A204.1 (cell line): Measurements from ENCODE around the gene WDR36.
"Not testable (repeated sequence)": the region's sequence is repeated elsewhere in the genome, so short reads cannot be mapped to it uniquely, and the experiment has no call there.

Experiments
- FAIRE-seq: peaks from 2 replicates; lab custom pipeline; 2012; peaks lifted over from hg19 to GRCh38; lab: Jason Lieb, UNC

The WDR36 gene

GRCh38 chr5:111138096-111138495 lies 45.9 kb downstream of the WDR36 start:
- FAIRE-seq, result no peak

DNA sequence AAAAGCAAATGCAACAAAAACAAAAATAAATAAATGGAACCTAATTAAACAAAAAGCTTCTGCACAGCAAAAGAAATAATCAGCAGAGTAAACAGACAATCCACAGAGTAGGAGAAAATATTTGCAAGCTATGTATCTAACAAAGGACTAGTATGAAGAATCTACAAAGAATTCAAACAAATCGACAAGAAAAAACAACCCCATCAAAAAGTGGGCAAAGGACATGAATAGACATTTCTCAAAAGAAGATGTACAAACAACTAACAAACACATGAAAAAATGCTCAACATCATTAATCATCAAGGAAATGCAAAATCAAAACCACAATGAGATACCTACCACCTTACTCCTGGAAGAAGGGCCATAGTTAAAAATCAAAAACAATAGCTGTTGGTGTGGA lies 49.3 kb downstream of the WDR36 start:
- FAIRE-seq, result not testable (repeated sequence)

GRCh38 chr5:111142932-111143331 lies 50.8 kb downstream of the WDR36 start:
- no peak for FAIRE-seq

- FAIRE-seq, result no peak
Measured at GRCh38 chr5:111143910-111144309, 51.8 kb downstream of the WDR36 start.

GRCh38 chr5:111144352-111144930 lies 52.3 kb downstream of the WDR36 start:
- no peak for FAIRE-seq

GRCh38 chr5:111146053-111146452 lies 53.9 kb downstream of the WDR36 start:
- FAIRE-seq, result no peak

DNA sequence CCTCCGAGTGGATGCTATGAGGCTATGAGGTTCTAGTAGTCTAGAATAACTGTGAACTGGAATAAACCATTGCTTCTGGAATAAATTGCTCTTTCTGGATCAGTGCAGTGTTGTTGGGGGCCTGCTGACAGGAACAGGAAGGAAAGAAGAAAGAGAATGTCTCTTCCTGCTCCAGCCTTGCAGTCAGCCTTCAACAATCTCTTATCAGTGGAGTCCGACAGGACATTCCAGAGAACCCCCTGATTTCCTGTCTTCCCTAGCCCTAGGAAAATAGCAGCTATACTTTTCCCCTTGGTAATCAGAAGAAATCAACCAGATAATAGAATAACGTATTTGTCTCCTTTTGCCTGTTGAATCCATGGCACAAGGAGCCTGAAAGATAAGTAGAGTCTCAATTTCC lies 55.4 kb downstream of the WDR36 start:
- no peak for FAIRE-seq

GRCh38 chr5:111151998-111152397 lies 59.9 kb downstream of the WDR36 start:
- no peak for FAIRE-seq

- FAIRE-seq, result no peak
Measured at GRCh38 chr5:111153483-111153882, 61.3 kb downstream of the WDR36 start.

- FAIRE-seq, result no peak
Measured at GRCh38 chr5:111153945-111154344, 61.8 kb downstream of the WDR36 start.

- FAIRE-seq, result peak; percentile 66
Measured at GRCh38 chr5:111158105-111158744, 66.1 kb downstream of the WDR36 start.

GRCh38 chr5:111159845-111160244 lies 67.7 kb downstream of the WDR36 start:
- FAIRE-seq, result no peak

DNA sequence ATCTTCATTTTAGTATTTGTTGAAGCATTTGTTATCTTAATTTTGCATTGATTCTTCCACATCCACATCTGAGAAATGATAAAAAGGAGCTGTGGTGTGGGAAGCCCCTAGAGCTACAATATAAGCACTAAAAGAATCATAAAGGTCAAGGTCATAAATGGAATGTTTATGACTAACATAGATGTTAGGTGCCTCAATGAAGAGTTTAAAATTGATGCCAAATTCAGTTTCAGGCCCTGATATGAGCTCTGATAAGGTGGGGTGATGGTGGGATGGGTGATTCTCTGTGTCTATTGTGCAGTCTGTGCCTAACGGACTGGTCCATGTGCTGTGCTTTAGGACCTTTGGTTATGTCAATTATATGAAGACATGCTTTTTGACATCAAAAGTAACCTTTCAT lies 70.9 kb downstream of the WDR36 start:
- no peak for FAIRE-seq

DNA sequence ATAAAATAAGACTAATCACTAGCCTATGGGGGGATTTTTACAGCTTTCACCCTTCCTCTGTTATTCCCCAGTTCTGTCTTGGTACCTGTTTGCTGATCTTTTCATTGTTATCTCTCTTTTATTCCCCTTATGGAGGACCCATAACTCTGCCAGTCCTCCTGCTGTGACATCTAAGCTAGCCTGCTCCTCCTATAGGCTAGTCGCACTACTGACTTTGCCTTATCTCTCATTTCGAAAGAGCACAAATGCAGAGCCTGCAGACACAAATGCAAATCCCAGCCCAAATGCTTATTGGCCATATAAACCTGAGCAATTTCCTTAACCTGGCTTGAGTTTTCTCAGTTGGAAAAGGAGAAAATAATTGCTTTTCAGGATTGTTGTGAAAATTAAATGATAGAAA lies 72.9 kb downstream of the WDR36 start:
- FAIRE-seq, result no peak

DNA sequence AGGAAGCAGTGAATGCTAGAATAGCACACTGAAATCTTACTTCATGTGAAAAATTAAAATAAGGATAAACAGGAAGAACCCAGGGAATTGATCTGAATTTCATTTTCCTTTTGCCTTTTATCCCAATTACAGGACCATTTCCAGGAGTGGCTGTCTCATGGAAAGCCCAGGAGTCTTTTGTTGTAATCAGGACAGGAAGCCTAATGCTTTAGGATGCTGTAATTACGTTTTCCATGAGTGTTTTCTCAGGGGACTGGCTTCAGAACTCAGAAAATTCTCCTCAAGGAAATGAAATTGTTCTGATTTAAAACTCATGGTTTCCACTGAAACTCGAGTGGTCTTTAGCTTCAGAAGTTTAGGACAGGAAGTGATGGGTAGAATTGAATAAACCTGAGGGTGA lies 75.4 kb downstream of the WDR36 start:
- FAIRE-seq, result no peak

DNA sequence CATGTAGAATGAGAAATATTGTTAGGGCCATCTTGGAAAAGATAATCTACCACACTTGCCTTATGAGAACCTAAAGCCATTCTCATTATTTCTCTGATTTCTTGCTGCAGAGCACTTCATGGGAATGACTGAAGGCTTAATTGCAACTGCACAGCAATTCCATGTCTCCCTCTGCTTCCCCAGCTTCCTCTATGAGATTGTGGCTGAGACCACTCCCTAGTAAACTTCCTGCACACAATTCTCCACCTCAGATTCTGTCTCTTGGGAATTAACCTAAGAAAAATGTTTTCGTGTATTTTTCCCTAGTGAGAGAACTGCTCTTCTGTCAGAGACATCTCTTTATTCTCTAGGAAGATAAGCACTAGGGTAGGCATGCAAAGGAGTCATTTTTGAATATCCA lies 76.5 kb downstream of the WDR36 start:
- no peak for FAIRE-seq

GRCh38 chr5:111169269-111169668 lies 77.1 kb downstream of the WDR36 start:
- FAIRE-seq, result no peak

DNA sequence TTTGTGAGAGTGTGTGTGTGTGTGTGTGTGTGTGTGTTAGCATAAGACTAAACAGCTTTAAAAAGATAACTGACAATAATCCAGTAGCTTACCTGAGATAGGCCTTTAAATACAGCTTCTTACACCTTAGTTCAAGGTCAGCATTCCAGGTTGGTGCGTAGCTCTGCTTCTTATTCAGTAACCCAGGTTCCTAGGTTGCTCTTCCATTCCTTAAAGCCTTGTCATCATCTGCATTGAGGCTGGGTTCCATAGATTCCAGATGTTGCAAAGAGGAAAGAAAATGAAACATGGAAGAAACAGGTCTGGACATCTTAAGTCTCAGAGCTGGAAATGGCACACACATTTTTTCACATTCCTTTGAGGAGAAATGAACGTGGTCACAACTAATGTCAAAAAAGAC lies 78.1 kb downstream of the WDR36 start:
- no peak for FAIRE-seq

- no peak for FAIRE-seq
Measured at GRCh38 chr5:111172504-111172903, 80.4 kb downstream of the WDR36 start.

DNA sequence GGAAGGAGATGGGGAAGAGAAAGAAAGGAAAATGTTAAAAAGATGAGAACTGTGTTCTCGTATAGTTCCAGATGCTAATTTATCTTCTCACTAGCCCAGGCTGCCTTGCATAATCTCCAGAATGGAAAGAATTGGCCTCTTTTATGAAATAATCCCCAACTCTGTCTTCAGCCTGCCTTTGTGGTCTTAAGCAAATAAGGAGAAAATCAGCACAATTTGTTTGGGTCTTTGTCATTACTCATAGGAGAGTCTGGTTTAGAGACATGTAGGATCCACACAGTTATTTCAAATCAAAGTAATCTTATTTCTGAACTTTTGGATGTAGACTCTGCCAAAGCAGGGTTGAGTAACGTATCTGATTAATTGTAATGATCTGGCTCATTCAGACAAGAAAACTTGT lies 81.3 kb downstream of the WDR36 start:
- FAIRE-seq, result no peak
